ENCODE measurements around the gene BPIFA2. TPM values are rescaled to one million over a fixed set of nuclear protein-coding genes. Genes with fewer than 3 reads are reported as not detected.

BPIFA2 gene
- total and polyA plus RNA-seq, 10 donors: not detected

- H3K4me1 ChIP-seq: no peaks in the 10 kb centered on the region
Measured at GRCh38 chr20:33130568-33131061, 37.3 kb upstream of the BPIFA2 start.

GRCh38 chr20:33131949-33132473 lies 35.9 kb upstream of the BPIFA2 start:
- no peak overlapping the region for H3K27ac ChIP-seq
- 57 to 76% (median 65%) methylated on average over 5 of the region's 5 CpGs for WGBS, 5 donors
- TF ChIP-seq POLR2AphosphoS5 (IDR thresholded peaks at IDR 0.05) (no peak), POLR2A (IDR thresholded peaks at IDR 0.05) (no peak), CTCF (IDR thresholded peaks at IDR 0.05 in 8 of 11, conservative IDR thresholded peaks at IDR 0.05 in 3 of 11) (no peak)
- H3K4me1 ChIP-seq: no peaks in the 10 kb centered on the region
- no peak for DNase-seq
- intact Hi-C loops (cut with DNase I; ENCODE audit: low total_unique reads): no loop called here
- H3K27me3 ChIP-seq (replicated peaks in 1 of 7): peaks cover 0 to 31% (median 0%) of the 10 kb centered on the region in 7 donors
- H3K4me3 ChIP-seq: no peak overlapping the region
- H3K36me3 ChIP-seq: no peaks in the 10 kb centered on the region
- H3K9me3 ChIP-seq: peaks cover 0 to under 1% (median 0%) of the 10 kb centered on the region in 8 donors

More at GRCh38 chr20:33130568-33131061, 37.3 kb upstream of the BPIFA2 start:
- H3K9me3 ChIP-seq: no peaks in the 10 kb centered on the region
- no peak overlapping the region for H3K27ac ChIP-seq
- no peak for DNase-seq
- 83 to 90% (median 90%) methylated on average over 9 of the region's 9 CpGs for WGBS, 5 donors
- intact Hi-C loops (cut with DNase I; ENCODE audit: low total_unique reads): no loop called here
- peaks cover 0 to 38% (median 0%) of the 10 kb centered on the region in 7 donors for H3K27me3 ChIP-seq (replicated peaks in 1 of 7)
- H3K36me3 ChIP-seq: no peaks in the 10 kb centered on the region
- H3K4me3 ChIP-seq: no peak overlapping the region
- no peak for TF ChIP-seq POLR2A (IDR thresholded peaks at IDR 0.05)
- TF ChIP-seq POLR2AphosphoS5 (IDR thresholded peaks at IDR 0.05): no peak
- TF ChIP-seq CTCF (IDR thresholded peaks at IDR 0.05 in 8 of 11, conservative IDR thresholded peaks at IDR 0.05 in 3 of 11): no peak

- Histone ChIP-seq H3K27me3 (replicated peaks in 1 of 7) (peaks cover 0 to 27% (median 0%) of the 10 kb centered on the region in 7 donors), H3K4me1 (no peaks in the 10 kb centered on the region), H3K9me3 (peaks cover 0 to 7% (median 0%) of the 10 kb centered on the region in 8 donors), H3K36me3 (no peaks in the 10 kb centered on the region), H3K27ac (no peak overlapping the region), H3K4me3 (no peak overlapping the region)
- no peak for DNase-seq
- intact Hi-C loops (cut with DNase I; ENCODE audit: low total_unique reads): no loop called here
- WGBS, 5 donors: 49 to 60% (median 52%) methylated on average over 12 to 14 of the region's 14 CpGs
- TF ChIP-seq POLR2AphosphoS5 (IDR thresholded peaks at IDR 0.05): no peak
- no peak for TF ChIP-seq CTCF (IDR thresholded peaks at IDR 0.05 in 8 of 11, conservative IDR thresholded peaks at IDR 0.05 in 3 of 11)
- no peak for TF ChIP-seq POLR2A (IDR thresholded peaks at IDR 0.05)
Measured at GRCh38 chr20:33132513-33133372, 35.2 kb upstream of the BPIFA2 start.

GRCh38 chr20:33133373-33133941 lies 34.5 kb upstream of the BPIFA2 start:
- DNase-seq: no peak
- intact Hi-C loops (cut with DNase I; ENCODE audit: low total_unique reads): no loop called here

More at GRCh38 chr20:33133373-33133941, 34.5 kb upstream of the BPIFA2 start:
- 83 to 90% (median 85%) methylated on average over 10 to 11 of the region's 11 CpGs for WGBS, 5 donors
- Histone ChIP-seq H3K36me3 (no peaks in the 10 kb centered on the region), H3K9me3 (peaks cover 0 to 11% (median 0%) of the 10 kb centered on the region in 8 donors), H3K4me1 (no peaks in the 10 kb centered on the region), H3K4me3 (no peak overlapping the region), H3K27me3 (replicated peaks in 1 of 7) (peaks cover 0 to 31% (median 0%) of the 10 kb centered on the region in 7 donors), H3K27ac (no peak overlapping the region)
- no peak for TF ChIP-seq POLR2AphosphoS5 (IDR thresholded peaks at IDR 0.05)
- no peak for TF ChIP-seq CTCF (IDR thresholded peaks at IDR 0.05 in 8 of 11, conservative IDR thresholded peaks at IDR 0.05 in 3 of 11)
- no peak for TF ChIP-seq POLR2A (IDR thresholded peaks at IDR 0.05)

All from spleen (tissue), 11 donors.